ENCODE measurements around the gene RCOR2.

DNA sequence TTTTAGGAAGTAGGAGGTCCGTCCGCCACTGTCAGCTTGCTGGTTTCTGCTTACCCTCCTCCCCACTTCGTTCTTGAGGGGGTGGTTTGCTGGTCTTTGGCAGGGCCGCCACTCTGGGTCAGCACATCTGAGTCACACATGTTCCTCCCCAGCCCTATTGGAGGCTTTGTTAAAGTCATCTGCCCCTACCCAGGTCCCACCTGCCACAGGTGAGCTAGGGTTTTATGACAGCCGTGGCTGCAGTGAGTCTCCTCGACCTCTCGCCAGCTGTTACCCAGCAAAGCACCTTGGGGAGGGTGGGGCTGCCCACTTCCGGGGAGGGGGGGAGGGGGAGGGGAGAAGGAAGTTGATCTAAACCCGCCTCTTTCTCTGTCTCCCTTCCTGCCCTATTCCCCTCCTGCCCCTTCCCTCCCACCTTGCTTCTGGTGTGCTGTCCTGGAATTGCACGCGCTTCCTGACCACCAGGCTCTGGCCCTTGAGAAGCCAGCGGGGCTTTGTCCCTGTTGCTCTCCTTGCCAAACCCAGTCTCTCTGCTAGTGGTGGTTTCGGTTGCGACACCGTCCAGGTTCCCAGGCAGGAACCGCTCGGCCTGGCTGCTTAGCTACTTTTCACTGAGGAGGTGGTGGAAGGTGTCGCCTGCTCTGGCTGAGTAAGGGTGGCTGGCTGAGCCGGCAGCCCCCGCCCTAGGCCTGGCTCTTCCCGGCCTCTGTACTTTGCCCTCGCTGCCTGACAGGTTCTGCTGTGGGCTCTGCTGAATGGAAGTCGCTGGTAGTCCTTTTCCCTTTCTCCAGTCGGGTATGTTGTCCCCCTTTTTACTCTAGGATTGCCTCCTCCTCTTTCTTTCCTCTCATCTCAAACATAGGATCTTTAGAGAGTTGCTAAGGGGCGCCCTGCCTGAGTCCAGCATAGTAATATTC, 28.5 kb downstream of the RCOR2 start:
- TF ChIP-seq MTA3 (CRISPR knock-in tag; IDR thresholded peaks at IDR 0.05) (no peak), MEIS2 (CRISPR knock-in tag; IDR thresholded peaks at IDR 0.05) (no peak), CTCF (CRISPR knock-in tag; IDR thresholded peaks at IDR 0.05) (peak; percentile 26), ZSCAN20 (CRISPR knock-in tag; IDR thresholded peaks at IDR 0.05; ENCODE audit: borderline replicate concordance) (no peak), ZBTB26 (CRISPR knock-in tag; IDR thresholded peaks at IDR 0.05; ENCODE audit: borderline replicate concordance) (no peak; the same call in 1 of the 2 replicates), SP1 (IDR thresholded peaks at IDR 0.05) (no peak), SP1 (CRISPR knock-in tag; IDR thresholded peaks at IDR 0.05) (no peak; the same call in 1 of the 2 replicates), MAX (IDR thresholded peaks at IDR 0.05) (peak; percentile 91)

Data from HepG2 (cell line).